ENCODE data around the gene POC1B.

The POC1B gene

DNA sequence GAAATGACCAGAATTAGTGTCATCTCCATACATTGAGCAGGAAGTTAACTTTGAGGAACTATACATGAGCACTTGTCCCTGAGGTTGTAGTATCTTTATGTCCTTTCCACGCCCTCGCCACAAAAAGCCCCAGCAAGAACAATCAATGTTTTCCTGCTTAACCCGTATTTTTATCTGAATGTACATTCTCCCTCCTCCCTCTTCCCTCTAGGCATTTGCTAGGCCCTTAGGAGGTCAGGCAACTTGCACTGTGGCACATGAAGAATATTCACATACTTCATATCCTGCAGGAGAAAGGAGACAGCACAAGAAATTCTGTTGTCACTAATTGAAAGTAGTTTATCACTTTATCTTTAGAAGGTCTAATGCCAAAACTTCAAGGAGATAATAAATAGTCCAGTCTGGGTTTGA, 155.4 kb downstream of the POC1B start:
- peak; percentile 66 for ATAC-seq
- TF ChIP-seq ZC3H10 (CRISPR knock-in tag; IDR thresholded peaks at IDR 0.05) (peak; percentile 29; the same call in 1 of the 2 replicates), ZFP3 (CRISPR knock-in tag; IDR thresholded peaks at IDR 0.05) (no peak)

All from SK-N-SH treated with all-trans-retinoic acid at 6 μM for 48 hours (cell line).